Measurements from ENCODE around the gene OR4N2.
"Not testable (repeated sequence)": the region's sequence is repeated elsewhere in the genome, so short reads cannot be mapped to it uniquely, and the experiment has no call there.

The OR4N2 gene

GRCh38 chr14:19838433-19838832, 34.9 kb downstream of the OR4N2 start:
- DNase-seq = no peak

DNA sequence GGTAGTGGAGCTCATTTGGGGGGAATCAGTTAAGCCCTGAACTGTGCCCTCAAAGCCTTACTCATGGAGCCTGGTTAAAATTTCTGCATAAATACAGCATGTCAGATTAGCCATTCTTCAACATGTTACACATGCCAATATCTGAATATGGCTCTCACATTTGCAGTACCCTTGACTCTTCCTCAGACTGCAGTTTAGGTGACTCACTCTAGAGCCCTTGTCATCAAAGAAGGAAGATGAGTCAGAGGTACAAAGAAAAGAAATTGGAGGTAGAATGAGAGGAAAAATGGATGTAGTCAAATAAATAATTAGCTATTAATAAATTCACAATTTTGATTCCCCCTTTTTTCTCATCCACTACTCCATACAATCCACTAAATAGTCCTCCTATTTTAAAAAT, 47.8 kb downstream of the OR4N2 start:
- no peak for DNase-seq

- not testable (repeated sequence) for DNase-seq
These were observed 62.6 kb downstream of the OR4N2 start for GRCh38 chr14:19866061-19866669.

DNA sequence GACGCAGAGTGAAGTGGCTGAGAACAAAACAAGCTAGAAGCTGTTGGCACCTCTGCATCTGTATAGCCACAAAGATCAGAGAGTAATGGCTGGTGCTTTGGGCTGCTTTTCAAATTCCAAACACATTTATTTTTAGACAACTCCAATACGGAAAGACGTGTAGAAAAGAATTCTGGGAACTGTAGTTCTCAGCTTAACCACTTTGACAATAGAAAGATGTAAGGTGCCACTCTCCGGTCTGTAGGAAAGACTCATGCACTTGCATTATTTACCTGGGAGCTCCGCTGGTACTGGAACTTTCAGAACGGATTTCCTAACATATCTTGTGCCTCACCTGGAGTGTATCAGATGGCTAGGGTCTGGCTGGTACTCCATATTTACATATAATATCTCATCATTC, 69.6 kb downstream of the OR4N2 start:
- DNase-seq = no peak

- no peak for DNase-seq
These were observed 71.3 kb downstream of the OR4N2 start, which contains the start of gene OR4K2 for GRCh38 chr14:19874842-19875241. Gene OR4K2 (plus strand): TSS chr14:19875142. CDS start chr14:19876268, 1,126 bp downstream.

DNA sequence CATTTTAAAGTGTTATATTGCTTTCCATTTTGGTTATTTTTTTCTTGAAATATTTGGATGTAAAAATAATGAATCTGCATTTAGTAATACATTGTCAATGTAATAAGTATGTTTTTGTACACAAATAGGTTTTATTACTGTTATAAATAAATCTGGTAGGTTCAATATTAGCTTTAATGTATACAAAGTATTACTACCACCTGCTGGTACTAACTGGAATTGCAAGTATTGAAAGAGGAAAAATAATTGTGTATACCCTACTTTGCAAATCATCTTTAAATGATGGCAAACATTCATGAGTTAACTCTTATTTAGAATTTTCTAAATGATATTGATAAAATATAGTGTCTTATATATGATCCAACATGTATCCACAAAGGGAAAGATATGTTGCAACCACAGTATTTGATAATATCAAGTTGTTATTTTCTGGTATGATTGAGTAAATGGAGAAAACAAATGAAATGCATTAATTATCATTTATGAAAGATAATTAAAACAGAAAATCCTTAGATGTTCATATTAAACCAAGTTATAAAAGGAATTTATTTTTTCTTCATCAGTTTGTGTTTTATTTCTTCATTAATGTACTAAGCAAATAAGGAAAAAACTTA, 74.6 kb downstream of the OR4N2 start:
- DNase-seq = no peak
